ENCODE measurements around the gene ULK1.

ULK1 gene

GRCh38 chr12:131962069-131962468 is 67.6 kb downstream of the ULK1 start:
- DNase-seq (ENCODE audit: low read depth in 1 of 2, low spot score in 1 of 2), result no peak

- no peak for DNase-seq (ENCODE audit: low read depth in 1 of 2, low spot score in 1 of 2)
Observed at GRCh38 chr12:131963381-131963780, 69.0 kb downstream of the ULK1 start.

- DNase-seq (ENCODE audit: low read depth in 1 of 2, low spot score in 1 of 2), result no peak
Observed at GRCh38 chr12:131965073-131965472, 70.7 kb downstream of the ULK1 start.

- no peak for DNase-seq (ENCODE audit: low read depth in 1 of 2, low spot score in 1 of 2)
Observed at GRCh38 chr12:131971226-131971625, 76.8 kb downstream of the ULK1 start.

Measured in activated CD4-positive, alpha-beta T cell treated with anti-CD3 and anti-CD28 coated beads, Interleukin-2, amount 50 U/mL, for 24 hours (primary cell).